Large intestine (tissue), 3 donors: ENCODE measurements around the gene XIRP2. TPM values are rescaled to one million over a fixed set of nuclear protein-coding genes. Genes with fewer than 3 reads are reported as not detected.
"Not testable (repeated sequence)": the region's sequence is repeated elsewhere in the genome, so short reads cannot be mapped to it uniquely, and the experiment has no call there.

Experiments
- DNase-seq, 2 donors: peaks; one replicate each; pipeline versions ENCODE4 v3.0.0 to v3.0.0-alpha.2; 2013
- H3K27ac ChIP-seq: one replicate; pipeline ENCODE4 v1.5.1; 2013; ENCODE audit warnings: low read length
- H3K27me3 ChIP-seq: 2 replicates; pipeline ENCODE4 v1.6.1; 2013; ENCODE audit warnings: low read length; ENCODE audit not compliant: control insufficient read depth, insufficient read depth
- H3K36me3 ChIP-seq: 2 replicates; pipeline ENCODE4 v1.6.1; 2013; ENCODE audit warnings: low read length; ENCODE audit not compliant: control insufficient read depth, insufficient read depth
- H3K4me1 ChIP-seq: one replicate; pipeline ENCODE4 v1.6.1; 2013; ENCODE audit warnings: low read length; ENCODE audit not compliant: control insufficient read depth, insufficient read depth
- H3K4me3 ChIP-seq: one replicate; pipeline ENCODE4 v1.5.1; 2013; ENCODE audit warnings: low read length
- H3K9me3 ChIP-seq: one replicate; pipeline ENCODE4 v1.6.1; 2013; ENCODE audit warnings: mild to moderate bottlenecking, low read depth, low read length, moderate library complexity; ENCODE audit not compliant: control insufficient read depth
- WGBS: methylation state at CpG from one replicate; pipeline ENCODE4 v1.1.5; 2013; ENCODE audit warnings: low lambda C conversion rate; ENCODE audit not compliant: insufficient coverage; 5-methylcytosine and 5-hydroxymethylcytosine counted together
- polyA plus RNA-seq: library from polyadenylated mRNA; unstranded; fragments of 120-200 nt; gene quantifications from one replicate; pipeline ENCODE4 v1.2.1, GENCODE V29; 2013

Gene XIRP2
- polyA plus RNA-seq, 1 donor = 0.22 TPM

DNA sequence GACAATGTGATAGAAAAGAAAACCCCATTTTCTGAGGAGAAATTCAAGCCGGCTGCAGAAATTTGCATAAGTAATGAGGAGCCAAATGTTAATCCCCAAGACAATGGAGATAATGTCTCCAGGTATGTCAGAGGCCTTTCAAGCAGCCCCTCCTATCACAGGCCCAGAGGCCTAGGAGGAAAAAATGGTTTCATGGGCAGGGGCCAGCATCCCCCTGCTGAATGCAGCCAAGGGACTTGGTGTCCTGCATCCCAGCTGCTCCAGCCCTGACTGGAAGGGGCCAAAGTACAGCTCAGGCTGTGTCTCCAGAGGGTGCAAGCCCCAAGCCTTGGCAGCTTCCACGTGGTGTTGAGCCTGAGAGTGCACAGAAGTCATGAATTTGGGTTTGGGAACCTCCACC is 380.0 kb downstream of the XIRP2 start:
- WGBS = no CpG with 5 or more reads among the region's 2 CpGs
- H3K4me3 ChIP-seq, DNase-seq, H3K36me3 ChIP-seq, H3K4me1 ChIP-seq, H3K9me3 ChIP-seq, H3K27ac ChIP-seq, H3K27me3 ChIP-seq: not testable (repeated sequence)

- WGBS = 88% methylated on average over 1 of the region's 3 CpGs
- H3K27ac ChIP-seq = no peak overlapping the region
- DNase-seq = no peak
- H3K4me3 ChIP-seq = no peak overlapping the region
- no peaks in the 10 kb centered on the region for H3K9me3 ChIP-seq
- H3K36me3 ChIP-seq = no peaks in the 10 kb centered on the region
- H3K27me3 ChIP-seq = no peaks in the 10 kb centered on the region
- H3K4me1 ChIP-seq = no peaks in the 10 kb centered on the region
These were observed 383.7 kb downstream of the XIRP2 start for GRCh38 chr2:167271932-167272331.

- H3K27me3 ChIP-seq = no peaks in the 10 kb centered on the region
- H3K27ac ChIP-seq = no peak overlapping the region
- 38% methylated on average over 1 of the region's 3 CpGs for WGBS
- no peaks in the 10 kb centered on the region for H3K4me1 ChIP-seq
- H3K9me3 ChIP-seq = no peaks in the 10 kb centered on the region
- H3K4me3 ChIP-seq = no peak overlapping the region
- DNase-seq = no peak
- H3K36me3 ChIP-seq = no peaks in the 10 kb centered on the region
These were observed 386.8 kb downstream of the XIRP2 start for GRCh38 chr2:167275046-167275445.

- no peak for DNase-seq
- Histone ChIP-seq H3K4me1 (no peaks in the 10 kb centered on the region), H3K9me3 (no peaks in the 10 kb centered on the region), H3K27me3 (no peaks in the 10 kb centered on the region), H3K4me3 (no peak overlapping the region), H3K36me3 (no peaks in the 10 kb centered on the region), H3K27ac (no peak overlapping the region)
- no CpG with 5 or more reads among the region's 5 CpGs for WGBS
These were observed 391.5 kb downstream of the XIRP2 start for GRCh38 chr2:167279810-167280209.

DNA sequence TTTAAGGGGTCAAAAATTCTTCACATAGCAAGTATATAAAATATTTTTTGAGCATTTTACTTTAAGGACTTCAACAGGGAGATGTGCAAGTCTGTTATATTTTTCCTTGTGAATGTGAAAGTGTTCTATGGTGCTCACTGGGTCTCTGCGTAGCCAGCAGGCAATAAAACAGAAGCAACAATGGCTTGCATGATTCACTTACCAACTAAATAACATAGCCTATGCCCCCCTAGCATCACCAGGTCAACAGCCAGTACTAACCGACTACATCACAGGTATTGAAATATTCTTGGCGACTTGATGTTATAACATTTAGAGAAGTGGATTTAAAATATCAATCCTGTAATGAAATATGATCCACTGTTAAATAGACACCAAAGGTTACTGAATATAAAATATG is 398.9 kb downstream of the XIRP2 start:
- no CpG with 5 or more reads among the region's 3 CpGs for WGBS
- DNase-seq = no peak
- Histone ChIP-seq H3K4me3 (no peak overlapping the region), H3K27me3 (peaks cover 6% of the 10 kb centered on the region), H3K4me1 (no peaks in the 10 kb centered on the region), H3K9me3 (no peaks in the 10 kb centered on the region), H3K36me3 (no peaks in the 10 kb centered on the region), H3K27ac (no peak overlapping the region)

- DNase-seq = no peak
- WGBS = 80% methylated on average over 1 of the region's 1 CpG
- Histone ChIP-seq H3K36me3 (no peaks in the 10 kb centered on the region), H3K9me3 (no peaks in the 10 kb centered on the region), H3K27me3 (peaks cover 22% of the 10 kb centered on the region), H3K4me3 (no peak overlapping the region), H3K4me1 (peaks cover 5% of the 10 kb centered on the region), H3K27ac (no peak overlapping the region)
These were observed 401.6 kb downstream of the XIRP2 start for GRCh38 chr2:167289651-167290410.

DNA sequence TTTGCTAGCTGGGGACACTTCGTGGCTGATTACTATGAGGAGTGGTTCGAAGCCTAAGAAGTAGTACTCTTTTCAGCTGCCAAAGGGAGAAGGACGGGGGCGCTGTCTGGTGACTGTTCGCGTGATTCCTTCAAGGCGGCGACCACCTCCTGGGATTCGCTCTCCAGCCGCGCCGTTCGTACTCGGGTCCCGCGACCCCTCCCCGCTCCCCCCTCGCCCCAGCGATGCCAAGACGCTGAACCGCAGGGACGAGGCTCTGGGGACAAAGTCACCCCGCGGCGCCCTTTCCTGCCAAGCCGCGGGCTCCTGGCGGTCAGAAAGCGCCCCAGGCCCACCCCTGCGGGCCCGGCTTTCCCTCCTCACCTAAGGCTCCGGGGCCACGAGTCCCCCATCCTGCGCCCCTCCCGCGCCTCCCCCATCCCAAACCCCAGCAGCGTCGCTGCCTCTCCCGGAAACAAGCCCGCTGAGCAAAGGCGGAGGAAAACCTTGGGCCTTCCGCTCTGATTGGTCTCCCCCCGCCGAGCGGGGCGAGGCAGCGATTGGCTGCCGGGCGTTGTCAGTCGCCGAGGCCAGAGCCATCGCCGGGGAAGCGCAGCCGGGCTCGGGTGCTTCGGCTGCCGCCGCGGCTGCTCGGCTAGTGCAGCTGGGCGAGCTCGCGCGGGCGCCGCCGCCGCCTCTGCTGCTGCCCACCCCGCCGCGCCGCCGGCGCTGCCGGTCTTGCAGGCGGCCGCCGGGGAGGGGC is 404.3 kb downstream of the XIRP2 start, which contains the start of gene B3GALT1:
Gene B3GALT1 (plus strand): TSS at position 572 of the 742 bp plus-strand sequence.
- Histone ChIP-seq H3K4me1 (peaks cover 5% of the 10 kb centered on the region), H3K4me3 (peak within 1 kb of the TSS; percentile 74), H3K27me3 (peaks cover 26% of the 10 kb centered on the region), H3K27ac (peak within 1 kb of the TSS; percentile 59), H3K9me3 (no peaks in the 10 kb centered on the region), H3K36me3 (no peaks in the 10 kb centered on the region)
- peak; percentile 86 to 90 for DNase-seq
- WGBS = no CpG with 5 or more reads among the region's 79 CpGs

GRCh38 chr2:167293172-167293781 is 405.0 kb downstream of the XIRP2 start:
- WGBS = no CpG with 5 or more reads among the region's 68 CpGs
- peak overlapping the region; percentile 42 for H3K4me3 ChIP-seq
- no peak overlapping the region for H3K27ac ChIP-seq
- peak; percentile 7 to 34 for DNase-seq
- H3K27me3 ChIP-seq = peaks cover 23% of the 10 kb centered on the region
- no peaks in the 10 kb centered on the region for H3K36me3 ChIP-seq
- H3K9me3 ChIP-seq = no peaks in the 10 kb centered on the region
- H3K4me1 ChIP-seq = peaks cover 5% of the 10 kb centered on the region

DNA sequence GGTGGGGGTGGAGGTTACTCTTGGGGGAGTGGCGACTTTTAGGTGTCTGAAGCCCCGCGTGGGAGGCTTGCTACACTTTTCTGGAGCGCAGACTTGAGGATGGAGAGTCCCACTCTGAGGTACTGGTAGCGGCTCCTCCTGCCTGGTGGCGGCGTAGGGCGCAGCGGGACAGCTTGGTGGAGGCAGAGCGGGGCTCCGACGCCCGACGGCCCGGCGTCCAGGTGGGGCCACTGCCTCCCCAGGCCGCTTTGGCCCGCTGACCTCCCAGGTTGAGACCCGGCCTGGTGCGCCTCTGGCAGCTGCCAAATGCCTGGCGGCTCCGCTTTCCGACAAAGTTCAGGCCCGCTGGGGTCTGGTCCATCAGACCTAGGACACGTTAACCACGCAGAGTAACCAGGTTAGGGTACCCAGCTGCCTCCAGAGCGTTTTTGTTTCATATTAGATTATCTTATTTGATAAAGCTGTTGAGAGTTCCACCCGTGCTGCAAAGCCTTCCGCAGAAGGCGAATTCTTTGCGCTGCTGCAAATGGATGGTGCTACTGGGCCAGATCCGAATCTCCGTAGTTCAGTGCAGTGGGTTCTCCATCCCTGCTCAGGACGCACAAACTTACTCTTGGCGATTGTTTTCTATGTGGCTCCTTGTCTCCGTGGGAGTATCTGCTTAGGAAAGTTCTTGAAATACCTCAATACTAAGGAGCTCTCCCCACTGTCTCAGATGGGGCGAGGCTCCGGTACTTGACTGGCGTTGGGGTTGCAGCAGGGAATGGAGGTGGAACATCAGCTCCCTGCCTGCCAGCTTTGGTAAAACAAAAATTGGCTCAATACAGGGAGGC is 405.9 kb downstream of the XIRP2 start:
- H3K9me3 ChIP-seq = no peaks in the 10 kb centered on the region
- peaks cover 5% of the 10 kb centered on the region for H3K4me1 ChIP-seq
- WGBS = 0% methylated on average over 3 of the region's 39 CpGs
- DNase-seq = peak in 1 of 2 donors; percentile 15
- no peak overlapping the region for H3K27ac ChIP-seq
- peak overlapping the region; percentile 1 for H3K4me3 ChIP-seq
- H3K27me3 ChIP-seq = peaks cover 23% of the 10 kb centered on the region
- no peaks in the 10 kb centered on the region for H3K36me3 ChIP-seq

DNA sequence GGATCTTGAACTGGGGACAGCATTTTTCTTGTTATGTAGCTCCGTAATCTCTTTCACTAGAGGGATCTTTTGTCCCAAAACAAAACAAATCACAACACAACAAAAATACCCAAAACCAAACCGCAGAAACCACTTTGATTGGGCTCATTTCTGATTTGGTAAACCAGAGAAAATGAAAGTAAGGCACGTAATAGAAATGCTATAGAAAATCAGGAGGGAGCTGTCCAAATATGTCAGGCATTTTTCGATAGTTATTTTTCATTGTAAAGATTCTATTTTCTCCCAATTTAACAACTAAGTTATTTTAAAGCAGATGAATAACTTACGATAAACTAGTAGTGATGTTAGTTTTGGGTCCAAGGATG is 406.5 kb downstream of the XIRP2 start:
- no peak overlapping the region for H3K27ac ChIP-seq
- DNase-seq = no peak
- H3K27me3 ChIP-seq = peaks cover 23% of the 10 kb centered on the region
- WGBS = 48% methylated on average over 2 of the region's 5 CpGs
- H3K4me3 ChIP-seq = peak overlapping the region; percentile 1
- H3K9me3 ChIP-seq = no peaks in the 10 kb centered on the region
- H3K36me3 ChIP-seq = no peaks in the 10 kb centered on the region
- H3K4me1 ChIP-seq = peaks cover 5% of the 10 kb centered on the region
